GM18873 (cell line): ENCODE measurements around the gene CCNA2.
A peak's percentile ranks its signal among the peaks of the same experiment; 100 is the strongest.

Experiments
- ATAC-seq: cut with Tn5 transposase; IDR thresholded peaks from one replicate; pipeline ENCODE4 v1.9.1; 2021; ENCODE audit warnings: mild to moderate bottlenecking, moderate library complexity, moderate number of reproducible peaks; ENCODE audit not compliant: unreplicated experiment, low FRiP score

Gene CCNA2

DNA sequence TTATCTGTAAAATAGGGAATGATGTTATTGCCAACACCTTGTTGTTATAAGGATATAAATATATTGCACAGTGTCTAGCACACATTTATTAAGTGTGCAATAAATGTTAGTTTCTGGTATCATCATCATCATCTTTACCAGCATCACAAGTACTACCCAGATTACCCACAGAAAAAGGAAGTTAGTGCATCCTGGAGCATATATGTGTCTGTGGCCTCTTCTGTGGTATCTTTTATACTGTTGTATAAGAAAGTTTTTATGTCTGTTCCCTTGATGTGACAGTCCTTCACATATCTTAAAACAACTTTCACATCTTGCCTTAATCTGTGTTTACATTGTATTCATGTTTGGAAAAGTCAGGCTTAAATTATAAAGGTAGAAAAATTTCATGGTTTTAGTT is 12.6 kb downstream of the CCNA2 start:
- ATAC-seq: no peak

DNA sequence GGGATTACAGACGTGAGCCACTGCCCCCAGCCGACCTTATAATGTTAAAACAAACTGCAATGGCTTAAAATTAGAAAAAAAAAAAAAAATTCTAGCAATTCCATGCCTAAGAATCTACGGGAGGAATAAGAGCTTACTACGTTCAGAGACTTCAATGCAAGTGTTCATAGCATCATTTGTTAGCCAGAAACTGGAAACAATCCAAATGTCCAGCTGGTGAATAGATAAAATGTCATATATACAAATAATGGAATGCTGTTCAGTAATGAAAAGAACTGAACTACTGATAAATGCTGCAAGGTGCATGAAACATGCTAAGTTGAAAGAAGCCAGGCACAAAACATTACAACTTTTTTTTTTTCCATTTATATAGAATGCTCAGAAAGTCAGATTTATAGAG is 17.3 kb downstream of the CCNA2 start:
- ATAC-seq: no peak

DNA sequence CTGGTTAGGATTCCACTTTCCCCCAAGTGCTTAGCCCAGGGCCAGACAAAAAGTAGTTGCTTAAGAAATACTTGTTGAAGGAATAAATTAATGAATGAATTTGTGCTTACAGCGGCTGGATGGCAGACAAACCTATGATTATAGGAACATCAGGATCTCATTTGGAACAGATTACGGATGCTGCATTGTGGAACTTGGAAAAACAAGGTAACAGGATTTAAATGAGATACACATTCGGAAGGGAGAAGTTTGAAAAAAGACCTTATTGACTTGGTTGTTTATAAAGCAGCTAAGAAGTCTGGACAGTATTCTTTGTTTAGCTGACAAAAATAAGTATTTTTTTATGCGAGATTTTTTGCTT is 22.0 kb downstream of the CCNA2 start:
- no peak for ATAC-seq

DNA sequence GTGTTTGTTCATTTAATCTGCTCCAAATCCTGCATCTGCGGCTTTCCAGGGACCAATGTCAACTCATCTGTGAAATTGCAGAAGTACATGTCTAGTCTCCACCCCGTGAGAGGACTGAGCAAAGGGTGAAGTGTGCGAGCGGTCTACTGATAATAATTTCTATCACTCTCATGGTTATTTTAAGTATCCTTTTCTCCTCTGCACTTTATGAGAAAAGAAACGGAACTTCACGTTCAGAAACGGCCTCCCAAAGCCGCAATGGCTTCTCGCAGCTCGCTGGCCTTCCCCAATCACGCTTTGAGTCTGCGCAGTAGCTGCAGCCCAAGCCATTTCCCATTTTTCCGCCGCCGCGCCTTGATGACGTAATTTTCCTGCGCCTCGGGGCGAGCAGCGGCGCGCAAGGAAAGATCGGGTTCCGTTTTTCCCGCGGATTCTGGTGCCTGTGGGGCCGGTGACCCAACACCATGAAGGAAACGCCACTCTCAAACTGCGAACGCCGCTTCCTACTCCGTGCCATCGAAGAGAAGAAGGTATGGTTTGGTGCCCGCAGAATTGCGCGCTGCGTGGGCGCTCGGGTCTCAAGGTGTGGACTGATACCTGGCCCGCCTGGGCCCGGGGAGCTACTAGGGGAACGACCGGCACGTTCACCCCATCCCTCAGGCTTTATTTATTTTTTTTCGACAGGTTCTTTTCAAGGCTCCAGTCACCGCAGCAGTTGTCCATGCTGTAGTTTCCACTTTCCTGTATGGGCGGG is 22.5 kb downstream of the CCNA2 start, which contains the start of gene EXOSC9:
Gene EXOSC9, plus strand, starts transcription at position 363 of the 754 bp plus-strand sequence. Its CDS starts 102 bp downstream, at position 465.
- ATAC-seq: peak; percentile 65

DNA sequence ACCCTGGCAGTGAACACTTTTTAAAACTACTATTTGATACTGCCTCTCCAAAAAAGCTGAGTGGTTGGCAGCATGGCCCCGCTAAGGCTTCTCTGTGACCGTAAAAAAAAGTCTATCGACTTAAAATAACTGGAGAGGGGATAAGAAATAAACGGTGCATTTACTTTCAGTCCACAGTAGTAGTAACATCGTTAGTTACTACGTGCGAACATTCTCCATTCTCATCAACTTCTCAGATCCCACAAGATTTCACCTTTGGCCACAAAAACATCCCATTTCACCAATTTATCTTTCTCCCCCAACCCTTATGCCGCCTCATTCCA is 23.1 kb downstream of the CCNA2 start:
- no peak for ATAC-seq

DNA sequence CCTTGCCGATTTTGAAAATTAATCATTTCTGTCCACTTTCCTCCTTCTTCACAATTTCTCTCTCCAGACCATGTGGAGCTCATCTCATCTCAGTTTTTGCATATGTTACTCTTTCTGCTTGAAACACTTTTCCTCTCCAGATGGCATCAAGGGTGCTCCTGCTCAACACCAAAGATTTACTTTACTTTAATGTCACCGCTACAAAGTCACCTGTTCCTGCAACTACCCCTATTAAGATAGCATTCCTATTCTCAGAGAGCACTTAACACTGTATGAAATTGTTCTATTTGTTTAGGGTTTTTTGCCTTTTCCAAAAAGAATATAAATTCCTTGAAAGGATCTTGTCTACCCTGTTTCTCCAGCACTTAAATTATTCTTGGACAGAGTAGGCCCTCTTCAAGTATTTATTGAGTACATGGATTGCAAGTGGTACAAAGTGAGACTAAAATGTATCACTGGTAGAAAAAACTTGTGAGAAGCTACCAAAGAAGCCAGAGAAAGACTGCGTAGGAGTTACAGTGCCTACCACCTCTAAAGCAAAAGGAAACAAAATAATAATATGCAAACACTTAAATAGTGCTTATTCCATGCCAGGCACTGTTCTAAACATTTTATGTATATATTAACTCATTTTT is 23.7 kb downstream of the CCNA2 start:
- ATAC-seq: no peak

DNA sequence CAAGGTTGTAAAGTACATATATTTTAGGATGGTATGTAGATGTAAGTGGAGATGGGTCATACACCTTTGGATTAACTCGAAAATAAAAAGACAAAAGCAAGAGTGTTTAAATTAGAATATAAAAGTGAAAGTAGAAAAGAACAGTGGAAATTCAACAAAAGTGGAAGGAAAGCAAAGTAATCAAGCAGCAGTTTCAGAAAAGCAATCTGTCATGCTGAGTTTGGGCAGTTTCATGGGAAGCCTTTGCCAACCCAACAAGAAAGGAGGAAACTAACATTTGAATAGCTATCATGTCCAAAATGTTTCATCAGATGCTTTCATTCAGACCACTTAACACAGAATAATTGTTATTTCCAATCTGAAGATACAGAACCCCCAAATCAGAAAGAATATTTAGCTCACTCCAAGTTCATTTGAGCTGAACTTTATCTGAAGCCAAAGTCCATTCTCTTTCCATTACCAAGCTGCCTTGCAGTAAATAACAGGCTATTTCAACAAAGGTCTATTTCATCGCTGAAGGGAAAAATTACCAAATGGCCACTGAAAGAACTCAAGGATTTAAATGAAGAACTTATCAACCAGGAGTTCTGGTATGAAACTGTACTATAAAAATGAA is 24.4 kb downstream of the CCNA2 start:
- ATAC-seq: no peak

DNA sequence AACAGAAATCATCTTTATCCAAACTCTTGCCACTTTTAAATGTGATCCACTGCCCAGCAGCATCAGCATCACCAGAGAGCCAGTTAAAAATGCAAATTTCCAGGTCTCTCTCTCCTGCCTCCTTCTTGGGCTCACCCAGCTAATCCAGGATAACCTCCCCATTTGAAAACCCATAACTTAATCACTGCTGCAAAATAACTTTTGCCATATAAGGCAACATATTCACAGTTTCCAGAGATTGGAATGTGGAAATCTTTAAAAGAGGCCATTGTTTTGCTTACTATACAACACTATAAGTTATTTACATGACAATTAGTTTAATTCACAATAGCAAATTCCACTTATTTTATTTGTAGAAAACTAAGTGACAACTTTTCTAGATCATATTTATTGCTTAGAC is 27.4 kb downstream of the CCNA2 start:
- no peak for ATAC-seq

DNA sequence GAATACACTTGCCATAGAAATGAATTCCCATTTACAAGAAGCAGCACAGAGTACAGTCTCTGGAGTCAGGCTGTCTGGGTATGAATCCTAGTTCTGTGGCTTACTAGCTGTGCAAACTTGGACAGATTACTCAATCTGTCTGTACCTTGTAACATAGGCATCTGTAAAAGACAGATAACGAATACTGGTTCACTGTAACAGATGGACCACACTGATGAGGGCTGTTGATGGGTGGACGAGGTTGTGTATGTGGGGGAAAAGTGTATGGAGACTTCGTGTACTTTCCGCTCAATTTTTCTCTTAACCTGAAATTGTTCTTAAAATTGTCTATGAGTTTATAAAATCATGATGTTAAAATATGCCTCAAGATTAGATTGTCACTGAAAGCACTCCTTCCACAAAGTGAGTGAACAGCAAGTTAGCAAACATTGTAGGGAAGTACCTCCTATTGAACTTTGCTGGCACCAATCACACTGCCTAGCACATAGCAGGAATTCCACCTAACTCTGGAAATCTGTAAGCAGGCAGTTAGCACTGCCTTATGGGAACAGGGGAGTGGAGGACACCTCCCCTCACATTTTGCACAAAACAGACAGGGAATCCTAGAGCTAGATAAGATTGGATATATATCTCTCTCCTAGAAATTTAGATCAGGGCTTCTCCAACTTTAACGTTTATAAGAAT is 29.0 kb downstream of the CCNA2 start:
- ATAC-seq: no peak

DNA sequence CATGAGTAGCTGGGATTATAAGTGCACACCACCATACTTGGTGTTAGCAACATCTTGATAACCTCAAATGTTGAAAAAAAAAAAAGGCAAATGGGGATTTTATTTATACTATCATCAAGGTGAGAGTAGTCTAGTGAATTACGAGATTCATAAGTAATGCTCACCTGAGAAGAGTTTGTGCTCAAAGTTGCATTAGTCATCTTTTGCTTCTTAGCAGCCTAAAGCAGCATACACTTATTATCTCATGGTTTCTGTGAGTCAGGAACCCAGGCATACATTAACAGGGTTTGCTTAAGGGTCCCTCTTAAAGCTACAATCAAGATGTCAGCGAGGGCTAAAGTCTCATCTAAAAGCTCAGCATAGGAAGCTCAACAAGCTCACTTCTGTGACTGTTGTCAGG is 30.7 kb downstream of the CCNA2 start:
- ATAC-seq: no peak

DNA sequence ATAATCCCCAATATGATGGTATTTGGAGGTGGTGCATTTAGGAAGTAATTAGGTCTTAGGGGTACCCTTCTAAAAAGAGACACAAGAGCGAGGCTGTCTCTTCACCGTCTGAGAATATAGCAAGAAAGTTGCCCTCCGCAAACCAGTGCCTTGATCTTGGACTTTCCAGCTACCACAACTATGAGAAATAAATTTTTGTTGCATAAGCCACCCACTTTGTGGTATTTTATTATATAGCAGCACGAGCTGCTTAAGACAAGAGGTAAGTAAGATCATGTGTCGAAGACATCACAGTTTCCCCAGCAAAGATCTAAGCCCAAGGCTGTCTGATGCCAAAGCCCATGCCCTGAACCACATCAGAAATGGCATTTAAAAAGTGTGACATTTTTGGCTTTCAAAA is 32.2 kb downstream of the CCNA2 start:
- ATAC-seq: no peak

DNA sequence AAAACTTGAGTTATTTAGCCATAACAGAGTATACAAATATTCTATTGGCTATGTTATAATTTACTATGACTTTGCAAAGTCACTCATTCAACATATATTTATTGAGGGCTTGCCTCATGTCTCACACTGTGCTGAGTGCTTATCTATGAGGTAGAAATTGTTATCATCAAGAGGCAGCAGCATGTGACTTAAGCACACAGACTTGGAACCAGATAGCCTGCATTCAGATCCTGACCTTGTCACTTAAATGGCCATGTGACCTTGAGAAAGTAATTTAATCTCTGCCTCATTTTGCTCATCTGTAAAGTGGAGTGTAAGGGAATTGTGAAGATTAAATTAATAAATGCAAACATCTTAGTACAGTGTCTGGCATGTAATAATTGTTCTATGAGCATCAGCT is 32.7 kb downstream of the CCNA2 start:
- ATAC-seq: no peak

DNA sequence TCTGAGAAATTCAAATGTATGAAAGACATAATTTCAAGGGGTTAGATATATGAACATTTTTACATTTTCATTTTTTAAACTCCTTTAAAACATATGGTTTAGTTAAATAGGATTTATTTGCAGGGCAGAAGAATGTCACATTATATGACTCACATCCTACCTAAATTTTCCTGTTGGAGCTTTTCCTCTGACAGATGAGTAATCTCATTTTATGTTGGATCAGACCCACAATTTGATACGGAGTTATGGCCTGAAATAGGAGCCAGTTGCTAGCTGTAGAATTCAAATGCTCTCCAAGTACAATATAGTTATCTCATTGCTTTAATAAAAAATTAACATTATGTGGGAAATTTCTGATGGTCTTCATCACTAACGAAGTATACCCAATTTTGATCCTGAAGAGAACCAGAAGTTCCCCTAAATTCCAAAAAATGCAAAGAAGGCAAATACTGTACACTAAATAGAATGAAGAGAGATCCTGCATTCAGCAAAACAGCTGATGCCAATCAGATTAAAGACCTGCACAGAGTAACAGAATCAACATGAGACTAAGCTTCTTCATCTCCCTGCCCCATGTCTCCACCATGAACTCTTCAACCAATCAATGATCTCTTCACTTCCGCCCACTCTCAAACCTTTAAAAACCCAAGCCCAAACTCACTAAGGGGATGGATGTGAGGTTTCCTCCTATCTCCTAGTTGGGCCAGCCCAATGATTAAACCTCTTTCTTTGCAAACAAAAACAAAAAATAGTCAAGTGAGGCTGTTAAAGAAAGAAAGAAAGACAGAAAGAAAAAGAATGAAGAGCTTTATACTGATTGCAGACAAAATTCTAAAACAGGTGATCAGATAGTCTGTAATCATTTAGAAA is 33.5 kb downstream of the CCNA2 start:
- ATAC-seq: no peak

DNA sequence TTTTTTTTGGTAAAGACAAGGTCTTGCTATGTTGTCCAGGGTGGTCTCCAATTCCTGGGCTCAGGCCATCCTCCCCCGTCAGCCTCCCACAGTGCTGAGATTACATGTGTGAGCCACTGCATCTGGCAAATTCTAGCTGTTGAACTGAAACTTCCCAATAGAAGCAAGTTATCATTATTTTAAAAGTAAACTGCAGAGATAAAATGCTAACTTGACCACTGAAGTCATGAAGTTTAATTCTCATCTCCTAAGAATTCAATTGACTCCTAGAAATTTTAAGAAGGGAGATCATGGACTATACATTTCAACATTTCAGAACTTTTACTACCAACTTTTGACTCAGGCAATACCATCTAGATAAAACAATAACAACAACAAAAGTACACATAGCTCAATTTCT is 34.2 kb downstream of the CCNA2 start:
- ATAC-seq: no peak

DNA sequence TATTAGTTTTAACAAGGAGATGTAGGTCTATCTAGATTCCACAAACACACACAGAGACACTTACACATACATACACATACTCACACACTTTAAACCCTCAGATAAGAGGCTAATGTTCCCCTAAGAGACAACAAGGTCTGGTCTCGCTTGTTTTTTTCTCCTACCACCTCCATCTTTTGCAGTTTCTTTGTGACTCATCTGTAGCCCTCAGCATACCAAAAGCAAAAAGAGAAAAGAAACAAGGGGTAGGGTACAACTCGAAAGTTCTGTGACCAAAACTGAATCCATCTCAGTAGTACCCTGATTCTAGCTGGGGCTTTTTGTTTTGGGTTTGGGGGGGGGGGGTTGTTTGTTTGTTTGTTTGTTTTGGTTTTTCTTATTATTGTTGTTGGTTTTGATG is 34.8 kb downstream of the CCNA2 start:
- ATAC-seq: peak; percentile 67

DNA sequence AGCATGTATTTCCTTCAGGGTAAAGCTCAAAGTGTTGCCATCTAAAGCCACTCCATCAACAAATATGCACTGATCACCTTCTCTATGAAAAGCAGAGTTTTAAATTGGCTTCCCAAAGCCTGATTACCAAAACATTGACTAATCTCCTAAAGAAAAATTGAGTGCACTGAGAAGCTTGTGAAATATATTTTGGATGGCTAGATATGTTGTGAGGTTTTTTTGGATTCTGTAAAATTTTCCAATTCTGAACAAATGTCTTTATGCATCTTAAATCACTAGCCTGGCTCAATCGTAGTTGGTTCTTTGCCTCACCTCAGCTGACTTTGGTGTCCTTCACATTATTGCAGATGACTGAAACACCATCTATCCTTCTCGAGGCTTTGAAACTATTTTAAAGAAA is 37.5 kb downstream of the CCNA2 start:
- ATAC-seq: no peak

DNA sequence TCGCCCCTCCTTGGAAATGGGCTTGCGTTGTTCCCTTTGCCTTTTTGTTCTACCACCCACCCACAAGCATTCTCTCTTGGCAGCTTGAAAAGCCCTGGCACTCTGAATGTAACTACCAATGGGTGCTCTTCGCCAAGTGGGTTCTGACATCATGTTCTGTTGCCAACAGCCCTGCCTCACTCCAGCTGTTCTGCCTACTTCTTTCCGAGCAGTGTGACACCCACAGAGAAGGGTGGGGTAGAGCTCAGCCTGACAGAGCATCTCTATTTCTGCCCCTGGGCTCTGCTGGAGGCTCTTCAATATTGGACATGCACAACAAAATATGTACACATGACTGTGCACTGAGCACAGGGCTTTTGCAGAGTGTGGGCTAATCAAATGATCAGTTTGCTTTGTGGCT is 38.2 kb downstream of the CCNA2 start:
- no peak for ATAC-seq

DNA sequence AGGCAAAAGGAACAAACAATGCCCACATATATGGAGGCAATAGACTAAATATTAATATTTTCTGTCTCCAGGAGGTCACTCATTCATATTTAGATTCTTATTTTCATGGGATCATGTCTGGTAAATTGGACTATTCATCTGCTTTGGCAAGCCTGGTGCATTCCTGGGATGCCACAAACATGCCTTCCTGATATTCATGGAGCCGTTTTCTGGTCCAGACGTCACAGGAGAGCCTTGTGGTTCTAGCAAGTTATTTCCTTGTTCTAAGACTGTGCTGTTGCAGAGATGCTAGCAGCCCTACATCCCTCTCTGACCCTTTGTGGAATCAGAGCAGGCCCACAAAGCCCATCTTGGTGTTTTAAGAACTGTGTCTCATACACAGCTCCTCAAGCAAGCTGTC is 38.7 kb downstream of the CCNA2 start:
- no peak for ATAC-seq

DNA sequence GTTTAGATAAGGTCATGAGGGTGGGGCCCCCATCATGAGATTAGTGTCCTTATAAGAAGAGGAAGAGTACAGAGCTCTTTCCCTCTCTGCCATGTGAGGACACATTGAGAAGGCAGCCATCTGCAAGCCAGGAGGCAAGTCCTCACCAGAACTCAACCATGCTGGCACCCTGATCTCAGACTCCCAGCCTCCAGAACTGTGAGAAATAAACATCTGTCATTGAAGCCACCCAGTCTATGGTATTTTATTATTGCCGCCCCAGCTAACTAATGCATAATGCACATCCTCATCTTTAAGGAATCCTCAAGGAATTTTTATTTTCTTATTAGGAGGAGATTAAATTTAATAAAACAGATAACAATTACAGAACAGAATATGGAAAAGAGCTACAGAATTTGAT is 39.3 kb downstream of the CCNA2 start:
- ATAC-seq: no peak

DNA sequence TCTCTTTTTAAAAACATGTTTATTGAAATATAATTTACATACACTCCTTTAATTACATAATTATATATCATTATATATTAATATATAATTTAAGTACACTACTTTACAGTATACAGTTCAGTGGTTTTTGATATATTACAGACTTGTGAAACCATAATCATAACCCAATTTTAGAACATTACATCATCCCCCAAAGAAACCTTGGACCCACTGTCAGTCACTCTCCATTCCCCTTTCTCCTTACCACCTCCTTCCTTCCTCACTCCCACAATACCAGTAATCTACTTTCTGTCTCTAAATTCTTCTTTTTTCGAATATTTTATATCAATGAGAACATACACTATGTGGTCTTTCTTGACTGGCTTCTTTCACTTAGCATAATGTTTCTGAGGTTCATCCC is 40.5 kb downstream of the CCNA2 start:
- ATAC-seq: no peak
